Measurements from ENCODE around the gene CABP2. TPM values are rescaled to one million over a fixed set of nuclear protein-coding genes. Genes with fewer than 3 reads are reported as not detected.

Gene CABP2
- total RNA-seq, 3 donors from 2014 or later (not counting 1 experiment from before 2014, with no cell fraction given) = not detected

DNA sequence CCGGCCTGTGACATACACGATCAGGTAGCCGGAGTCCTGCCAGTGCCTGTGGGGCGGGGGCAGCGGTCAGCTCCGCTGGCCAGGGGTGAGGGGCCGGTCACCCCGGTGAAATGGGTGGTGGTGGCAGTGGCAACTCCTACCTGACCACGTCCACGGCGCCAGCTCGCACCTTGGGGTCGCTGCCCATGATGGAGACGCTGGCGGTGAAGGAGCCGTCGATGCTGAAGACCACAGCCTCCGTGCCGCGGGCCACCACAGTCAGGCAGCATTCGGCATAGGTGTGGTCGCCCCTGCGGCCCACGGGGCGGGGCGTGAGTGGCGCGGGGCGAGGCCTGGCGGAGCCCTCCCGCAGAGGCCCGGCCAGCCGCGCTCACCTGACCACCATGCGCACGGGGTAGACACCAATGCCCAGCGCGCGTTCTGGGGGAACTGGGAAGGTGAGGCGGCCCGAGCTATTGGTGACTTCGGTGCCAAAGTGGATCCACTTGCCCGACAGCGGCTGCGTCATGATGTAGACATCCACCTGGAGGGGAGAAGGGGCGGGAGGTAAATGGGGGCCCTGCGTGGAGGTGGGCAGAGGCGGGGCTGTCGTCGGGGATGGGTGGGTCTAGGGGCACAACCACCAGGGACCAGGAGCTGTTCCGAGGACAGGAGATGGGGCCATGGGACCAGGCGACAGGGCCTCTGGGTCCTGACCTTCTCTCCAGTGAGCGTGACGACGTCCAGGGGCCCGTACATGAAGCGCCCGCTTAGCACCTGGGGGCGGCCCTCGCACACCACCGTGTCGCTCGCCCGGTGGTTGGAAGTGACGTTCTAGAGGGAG, 29.5 kb downstream of the CABP2 start:
- 96% methylated on average over 65 of the region's 65 CpGs for WGBS (ENCODE audit: insufficient coverage)
- peaks cover 5 to 6% of the 10 kb centered on the region in 2 donors for H3K4me1 Mint-ChIP-seq
- no peak overlapping the region for H3K27ac ChIP-seq (ENCODE audit: low read length)
- H3K9me3 Mint-ChIP-seq = no peaks in the 10 kb centered on the region
- TF ChIP-seq, protein P1, sequence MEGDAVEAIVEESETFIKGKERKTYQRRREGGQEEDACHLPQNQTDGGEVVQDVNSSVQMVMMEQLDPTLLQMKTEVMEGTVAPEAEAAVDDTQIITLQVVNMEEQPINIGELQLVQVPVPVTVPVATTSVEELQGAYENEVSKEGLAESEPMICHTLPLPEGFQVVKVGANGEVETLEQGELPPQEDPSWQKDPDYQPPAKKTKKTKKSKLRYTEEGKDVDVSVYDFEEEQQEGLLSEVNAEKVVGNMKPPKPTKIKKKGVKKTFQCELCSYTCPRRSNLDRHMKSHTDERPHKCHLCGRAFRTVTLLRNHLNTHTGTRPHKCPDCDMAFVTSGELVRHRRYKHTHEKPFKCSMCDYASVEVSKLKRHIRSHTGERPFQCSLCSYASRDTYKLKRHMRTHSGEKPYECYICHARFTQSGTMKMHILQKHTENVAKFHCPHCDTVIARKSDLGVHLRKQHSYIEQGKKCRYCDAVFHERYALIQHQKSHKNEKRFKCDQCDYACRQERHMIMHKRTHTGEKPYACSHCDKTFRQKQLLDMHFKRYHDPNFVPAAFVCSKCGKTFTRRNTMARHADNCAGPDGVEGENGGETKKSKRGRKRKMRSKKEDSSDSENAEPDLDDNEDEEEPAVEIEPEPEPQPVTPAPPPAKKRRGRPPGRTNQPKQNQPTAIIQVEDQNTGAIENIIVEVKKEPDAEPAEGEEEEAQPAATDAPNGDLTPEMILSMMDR (IDR thresholded peaks at IDR 0.05) = no peak
- H3K36me3 Mint-ChIP-seq = no peaks in the 10 kb centered on the region
- intact Hi-C loops (cut with micrococcal nuclease) = no loop called here
- H3K27me3 ChIP-seq (ENCODE audit: control insufficient read depth, insufficient read depth, low read length) = no peaks in the 10 kb centered on the region
- DNase-seq = no peak
- no peak for ATAC-seq
- no peaks in the 10 kb centered on the region for H3K27me3 Mint-ChIP-seq (ENCODE audit: low read depth in 2 of 2)
- H3K4me1 ChIP-seq (ENCODE audit: control insufficient read depth, insufficient read depth, low read length) = peaks cover 3% of the 10 kb centered on the region
- H3K27ac Mint-ChIP-seq = no peak overlapping the region
- H3K9me3 ChIP-seq (ENCODE audit: control insufficient read depth, insufficient read depth, low read length) = no peaks in the 10 kb centered on the region
- peaks cover 88% of the 10 kb centered on the region for H3K36me3 ChIP-seq (ENCODE audit: control insufficient read depth, insufficient read depth, low read length)
- no peak overlapping the region for H3K4me3 ChIP-seq (ENCODE audit: low read length)
- no peak overlapping the region for H3K4me3 Mint-ChIP-seq

DNA sequence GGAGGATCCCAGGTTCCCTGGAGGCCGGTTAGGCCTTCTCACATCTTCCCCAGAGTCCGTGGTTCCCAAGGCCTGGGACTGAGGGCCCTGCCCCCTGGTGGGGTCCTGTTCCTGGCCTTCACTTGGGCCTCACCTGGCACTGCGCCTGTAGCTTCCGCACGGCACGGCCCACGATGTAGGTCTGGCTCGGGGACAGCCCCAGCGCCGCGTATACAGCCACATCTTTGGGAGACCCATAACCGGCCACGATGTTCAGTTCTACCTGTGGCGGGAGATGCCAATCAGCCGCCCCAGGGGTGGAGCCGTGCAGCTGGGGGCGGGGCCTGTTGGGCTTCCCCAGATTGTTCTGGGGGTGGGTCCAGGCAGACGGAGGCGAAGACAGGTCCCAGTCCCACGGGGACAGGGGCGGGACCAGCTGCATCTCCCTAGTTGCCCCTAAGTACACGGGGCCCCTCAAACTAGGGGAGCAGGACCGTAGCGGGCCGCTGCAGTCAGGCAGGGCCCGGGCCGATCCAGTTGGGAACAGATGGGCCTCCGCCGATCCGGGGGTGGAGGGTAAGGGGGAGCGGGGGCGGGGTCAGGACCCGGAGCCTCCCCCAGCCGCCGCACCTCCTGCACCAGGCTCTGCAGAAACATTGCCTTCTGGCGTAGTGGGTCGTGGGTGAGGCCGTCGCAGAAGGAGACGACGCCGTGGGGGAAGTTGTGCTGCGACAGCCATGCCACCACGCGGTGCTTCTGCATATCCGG, 30.3 kb downstream of the CABP2 start:
- TF ChIP-seq, protein P1 (IDR thresholded peaks at IDR 0.05) = no peak
- Mint-ChIP-seq H3K4me1 (peaks cover 7 to 12% of the 10 kb centered on the region in 2 donors), H3K9me3 (no peaks in the 10 kb centered on the region), H3K27me3 (ENCODE audit: low read depth in 2 of 2) (no peaks in the 10 kb centered on the region), H3K36me3 (no peaks in the 10 kb centered on the region), H3K27ac (no peak overlapping the region), H3K4me3 (no peak overlapping the region)
- DNase-seq (no peak), ATAC-seq (no peak)
- H3K4me3 ChIP-seq (ENCODE audit: low read length) = no peak overlapping the region
- H3K4me1 ChIP-seq (ENCODE audit: control insufficient read depth, insufficient read depth, low read length) = peaks cover 6% of the 10 kb centered on the region
- no peak overlapping the region for H3K27ac ChIP-seq (ENCODE audit: low read length)
- peaks cover 87% of the 10 kb centered on the region for H3K36me3 ChIP-seq (ENCODE audit: control insufficient read depth, insufficient read depth, low read length)
- no peaks in the 10 kb centered on the region for H3K9me3 ChIP-seq (ENCODE audit: control insufficient read depth, insufficient read depth, low read length)
- intact Hi-C loops (cut with micrococcal nuclease) = no loop called here
- WGBS (ENCODE audit: insufficient coverage) = 89% methylated on average over 46 of the region's 46 CpGs
- H3K27me3 ChIP-seq (ENCODE audit: control insufficient read depth, insufficient read depth, low read length) = no peaks in the 10 kb centered on the region

- no peaks in the 10 kb centered on the region for H3K27me3 ChIP-seq (ENCODE audit: control insufficient read depth, insufficient read depth, low read length)
- H3K4me1 ChIP-seq (ENCODE audit: control insufficient read depth, insufficient read depth, low read length) = peaks cover 12% of the 10 kb centered on the region
- ATAC-seq = no peak
- Mint-ChIP-seq H3K4me3 (no peak overlapping the region), H3K36me3 (no peaks in the 10 kb centered on the region), H3K4me1 (peaks cover 14 to 19% of the 10 kb centered on the region in 2 donors), H3K27me3 (ENCODE audit: low read depth in 2 of 2) (no peaks in the 10 kb centered on the region), H3K27ac (no peak overlapping the region), H3K9me3 (no peaks in the 10 kb centered on the region)
- 95% methylated on average over 19 of the region's 19 CpGs for WGBS (ENCODE audit: insufficient coverage)
- H3K9me3 ChIP-seq (ENCODE audit: control insufficient read depth, insufficient read depth, low read length) = no peaks in the 10 kb centered on the region
- DNase-seq = no peak
- TF ChIP-seq, protein P1 (IDR thresholded peaks at IDR 0.05) = no peak
- H3K27ac ChIP-seq (ENCODE audit: low read length) = no peak overlapping the region
- H3K4me3 ChIP-seq (ENCODE audit: low read length) = no peak overlapping the region
- peaks cover 85% of the 10 kb centered on the region for H3K36me3 ChIP-seq (ENCODE audit: control insufficient read depth, insufficient read depth, low read length)
- intact Hi-C loops (cut with micrococcal nuclease) = no loop called here
Measured at GRCh38 chr11:67492069-67492727, 31.0 kb downstream of the CABP2 start.
